K562 (cell line): ENCODE measurements around the gene NIPSNAP3A. TPM values are rescaled to one million over a fixed set of nuclear protein-coding genes. Genes with fewer than 3 reads are reported as not detected.

Source experiments
- BRD4 ChIP-seq: fragments of 200-600 bp; sonication (generic); IDR thresholded peaks from 2 replicates; pipeline ENCODE4 v1.6.1; 2017; ENCODE audit warnings: inconsistent platforms
- MAFF ChIP-seq: IDR thresholded peaks from 2 replicates; pipeline ENCODE4 v1.6.1; 2012; ENCODE audit warnings: low read length, improper control_type of control experiment
- MECOM ChIP-seq: fragments of 250-450 bp; sonication (Bioruptor Pico); IDR thresholded peaks from 2 replicates; pipeline ENCODE4 v1.8.0; 2022; ENCODE audit warnings: inconsistent platforms
- MEIS2 ChIP-seq: fragments of 450-650 bp; IDR thresholded peaks from 2 replicates; pipeline ENCODE4 v1.6.1; 2014; ENCODE audit warnings: mild to moderate bottlenecking; ENCODE audit not compliant: partially characterized antibody
- NFYB ChIP-seq: IDR thresholded peaks from 2 replicates; pipeline ENCODE4 v1.6.1; 2011; ENCODE audit warnings: mild to moderate bottlenecking, moderate library complexity; ENCODE audit not compliant: insufficient read length; ENCODE audit errors: extremely low read depth
- ZBED1 ChIP-seq: IDR thresholded peaks from 2 replicates; pipeline ENCODE4 v1.6.1; 2014
- ZKSCAN8 ChIP-seq: fragments of 200-800 bp; sonication (Bioruptor generic); IDR thresholded peaks from 2 replicates; pipeline ENCODE4 v1.6.1; 2016; ENCODE audit warnings: missing genetic modification characterization, missing compliant biosample characterization
- ZNF124 ChIP-seq: sonication (generic); formaldehyde crosslinking; IDR thresholded peaks from 2 replicates; pipeline ENCODE4 v1.8.1; 2022; ENCODE audit warnings: missing genetic modification reagents
- ZNF282 ChIP-seq: sonication (generic); formaldehyde crosslinking; IDR thresholded peaks from 2 replicates; pipeline ENCODE4 v1.8.1; 2023; ENCODE audit warnings: missing genetic modification reagents
- ZNF695 ChIP-seq: fragments of 450-650 bp; formaldehyde crosslinking; IDR thresholded peaks from 2 replicates; pipeline ENCODE4 v1.4.0; 2020; ENCODE audit warnings: mild to moderate bottlenecking, moderate library complexity
- polyA plus RNA-seq, 8 experiments: library from polyadenylated mRNA; depleted of rRNA in 4 of 8; stranded (reverse) in 5 of 8; unstranded in 3 of 8; fragments of >200 nt; fragmentation: Nextera tagmentation in 2 of 8; fragmentation: Illumina TruSeq in 1 of 8; extraction: Ambion mirVana in 2 of 8; extraction: Trizol in 1 of 8; gene quantifications; 2 replicates each; pipeline versions ENCODE4 v1.2.1 to v1.2.3, GENCODE V29; 2011 to 2014; ENCODE audit warnings: inconsistent platforms in 1 of 8, missing spikeins in 1 of 8
- total RNA-seq, 7 experiments: library from RNA; depleted of rRNA in 6 of 7; stranded (reverse); fragments of >200 nt in 6 of 7; fragmentation: Illumina TruSeq in 2 of 7; extraction: Trizol in 2 of 7; gene quantifications; 2 replicates each; pipeline versions ENCODE4 v1.2.1 to v1.2.3, GENCODE V29; 2011 to 2021; ENCODE audit warnings: low replicate concordance in 1 of 7
- TF ChIP-seq, protein P1 (sequence below): fragments of 450-650 bp; formaldehyde crosslinking; IDR thresholded peaks from 2 replicates; pipeline ENCODE4 v1.4.0; 2022; ENCODE audit warnings: missing genetic modification characterization
- TF ChIP-seq, protein P2 (sequence below): fragments of 250-450 bp; sonication (Bioruptor Pico); IDR thresholded peaks from 2 replicates; pipeline ENCODE4 v1.5.0; 2021; ENCODE audit warnings: mild to moderate bottlenecking, moderate library complexity
- TF ChIP-seq, protein P3 (sequence below): sonication (generic); formaldehyde crosslinking; IDR thresholded peaks from 2 replicates; pipeline ENCODE4 v1.8.0; 2022; ENCODE audit warnings: missing genetic modification reagents, mild to moderate bottlenecking, borderline replicate concordance
- TF ChIP-seq, protein P4 (sequence below): fragments of 450-650 bp; IDR thresholded peaks from 2 replicates; pipeline ENCODE4 v1.6.1; 2016
- TF ChIP-seq, protein P5 (sequence below): sonication (generic); formaldehyde crosslinking; IDR thresholded peaks from 2 replicates; pipeline ENCODE4 v1.4.0; 2020; ENCODE audit warnings: mild to moderate bottlenecking, missing genetic modification reagents

Gene NIPSNAP3A
- total and polyA plus RNA-seq, 9 of the 15 experiments (the other 6 are each of a cell fraction or from before 2014, with no cell fraction given): 25.3 to 132 (median 40.5) TPM

DNA sequence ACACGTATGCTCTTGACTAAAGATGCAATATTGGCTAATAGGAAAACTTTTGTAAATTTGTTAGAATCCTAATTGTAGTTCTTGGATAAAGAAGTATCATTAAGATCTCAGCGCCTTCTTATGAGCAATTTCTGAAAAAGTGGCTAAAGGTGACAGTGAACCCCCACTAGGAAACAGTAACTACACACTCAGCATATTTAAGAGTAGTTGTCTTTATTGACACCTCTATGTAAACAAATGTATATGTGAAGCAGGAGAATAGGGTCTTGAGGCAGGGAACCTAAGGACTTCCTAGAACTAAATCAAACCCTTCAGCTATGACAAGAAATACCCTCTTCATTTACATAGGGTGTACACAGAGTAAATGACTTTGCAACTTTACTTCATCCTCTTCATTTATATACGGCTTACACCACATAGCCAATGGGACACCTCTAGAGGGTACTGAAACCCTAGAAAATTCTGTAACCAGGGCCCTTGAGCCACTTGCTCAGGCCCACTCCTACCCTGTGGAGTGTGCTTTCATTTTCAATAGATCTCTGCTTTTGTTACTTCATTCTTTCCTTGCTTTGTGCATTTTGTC lies 2.8 kb downstream of the NIPSNAP3A start (continued):
- TF ChIP-seq ZNF282 (CRISPR knock-in tag): no peak
- TF ChIP-seq ZKSCAN8 (CRISPR knock-in tag): no peak
- TF ChIP-seq, protein P1, sequence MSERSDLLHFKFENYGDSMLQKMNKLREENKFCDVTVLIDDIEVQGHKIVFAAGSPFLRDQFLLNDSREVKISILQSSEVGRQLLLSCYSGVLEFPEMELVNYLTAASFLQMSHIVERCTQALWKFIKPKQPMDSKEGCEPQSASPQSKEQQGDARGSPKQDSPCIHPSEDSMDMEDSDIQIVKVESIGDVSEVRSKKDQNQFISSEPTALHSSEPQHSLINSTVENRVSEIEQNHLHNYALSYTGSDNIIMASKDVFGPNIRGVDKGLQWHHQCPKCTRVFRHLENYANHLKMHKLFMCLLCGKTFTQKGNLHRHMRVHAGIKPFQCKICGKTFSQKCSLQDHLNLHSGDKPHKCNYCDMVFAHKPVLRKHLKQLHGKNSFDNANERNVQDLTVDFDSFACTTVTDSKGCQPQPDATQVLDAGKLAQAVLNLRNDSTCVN (CRISPR knock-in tag): no peak
- TF ChIP-seq ZBED1: no peak
- TF ChIP-seq, protein P2, sequence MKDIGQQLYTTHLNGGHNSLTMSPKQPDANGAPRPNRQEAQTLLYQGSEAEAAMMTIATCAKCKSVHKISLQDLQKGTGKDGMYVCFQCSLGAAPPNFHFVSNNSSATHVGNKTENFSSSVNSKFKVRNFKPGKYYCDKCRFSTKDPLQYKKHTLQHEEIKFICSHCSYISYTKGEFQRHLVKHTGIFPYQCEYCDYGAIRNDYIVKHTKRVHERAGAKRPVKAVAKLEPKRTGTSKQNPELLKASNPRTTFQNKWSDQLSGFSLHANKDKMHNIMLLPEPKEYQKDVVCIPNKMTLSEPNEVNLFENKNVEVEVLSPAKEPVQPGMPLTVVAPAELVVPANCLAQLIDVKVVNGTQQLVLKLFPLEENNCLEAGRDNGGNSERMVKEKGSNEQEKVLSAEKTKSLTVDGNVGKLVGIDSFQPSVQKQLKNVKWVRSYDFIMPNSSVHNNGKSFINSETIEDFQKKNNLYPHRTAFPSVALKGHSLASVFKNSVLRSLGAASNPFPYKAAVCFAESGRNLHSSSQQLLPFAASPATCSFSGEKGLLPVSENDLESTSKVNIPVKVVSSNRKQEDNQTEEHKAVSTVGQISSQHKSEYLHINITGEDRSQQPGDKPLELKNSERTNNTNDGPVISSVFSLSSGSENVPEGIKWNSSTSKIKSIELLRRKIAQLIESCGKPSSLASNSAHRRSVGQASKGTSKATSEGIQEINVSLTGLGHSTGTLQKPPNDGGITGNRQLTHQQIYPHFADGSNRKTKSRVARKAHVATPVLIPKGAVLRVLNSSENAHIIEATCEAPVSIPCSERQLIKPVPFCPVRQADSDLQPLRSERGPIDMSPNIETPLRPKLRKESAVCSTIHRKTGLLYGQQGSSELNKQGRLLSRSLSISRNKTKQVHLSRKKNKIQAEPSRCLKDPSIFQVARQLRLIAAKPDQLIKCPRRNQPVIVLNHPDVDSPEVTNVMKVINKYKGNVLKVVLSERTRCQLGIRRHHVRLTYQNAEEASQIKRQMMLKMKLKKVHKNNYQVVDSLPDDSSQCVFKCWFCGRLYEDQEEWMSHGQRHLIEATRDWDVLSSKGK (CRISPR knock-in tag): no peak
- TF ChIP-seq ZNF124 (CRISPR knock-in tag): no peak
- peak; percentile 57 for TF ChIP-seq MAFF
- TF ChIP-seq, protein P3, sequence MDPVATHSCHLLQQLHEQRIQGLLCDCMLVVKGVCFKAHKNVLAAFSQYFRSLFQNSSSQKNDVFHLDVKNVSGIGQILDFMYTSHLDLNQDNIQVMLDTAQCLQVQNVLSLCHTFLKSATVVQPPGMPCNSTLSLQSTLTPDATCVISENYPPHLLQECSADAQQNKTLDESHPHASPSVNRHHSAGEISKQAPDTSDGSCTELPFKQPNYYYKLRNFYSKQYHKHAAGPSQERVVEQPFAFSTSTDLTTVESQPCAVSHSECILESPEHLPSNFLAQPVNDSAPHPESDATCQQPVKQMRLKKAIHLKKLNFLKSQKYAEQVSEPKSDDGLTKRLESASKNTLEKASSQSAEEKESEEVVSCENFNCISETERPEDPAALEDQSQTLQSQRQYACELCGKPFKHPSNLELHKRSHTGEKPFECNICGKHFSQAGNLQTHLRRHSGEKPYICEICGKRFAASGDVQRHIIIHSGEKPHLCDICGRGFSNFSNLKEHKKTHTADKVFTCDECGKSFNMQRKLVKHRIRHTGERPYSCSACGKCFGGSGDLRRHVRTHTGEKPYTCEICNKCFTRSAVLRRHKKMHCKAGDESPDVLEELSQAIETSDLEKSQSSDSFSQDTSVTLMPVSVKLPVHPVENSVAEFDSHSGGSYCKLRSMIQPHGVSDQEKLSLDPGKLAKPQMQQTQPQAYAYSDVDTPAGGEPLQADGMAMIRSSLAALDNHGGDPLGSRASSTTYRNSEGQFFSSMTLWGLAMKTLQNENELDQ: no peak
- no peak for TF ChIP-seq NFYB
- TF ChIP-seq, protein P4, sequence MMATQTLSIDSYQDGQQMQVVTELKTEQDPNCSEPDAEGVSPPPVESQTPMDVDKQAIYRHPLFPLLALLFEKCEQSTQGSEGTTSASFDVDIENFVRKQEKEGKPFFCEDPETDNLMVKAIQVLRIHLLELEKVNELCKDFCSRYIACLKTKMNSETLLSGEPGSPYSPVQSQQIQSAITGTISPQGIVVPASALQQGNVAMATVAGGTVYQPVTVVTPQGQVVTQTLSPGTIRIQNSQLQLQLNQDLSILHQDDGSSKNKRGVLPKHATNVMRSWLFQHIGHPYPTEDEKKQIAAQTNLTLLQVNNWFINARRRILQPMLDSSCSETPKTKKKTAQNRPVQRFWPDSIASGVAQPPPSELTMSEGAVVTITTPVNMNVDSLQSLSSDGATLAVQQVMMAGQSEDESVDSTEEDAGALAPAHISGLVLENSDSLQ: peak; percentile 30; the same call in 1 of the 2 replicates
- TF ChIP-seq, protein P5, sequence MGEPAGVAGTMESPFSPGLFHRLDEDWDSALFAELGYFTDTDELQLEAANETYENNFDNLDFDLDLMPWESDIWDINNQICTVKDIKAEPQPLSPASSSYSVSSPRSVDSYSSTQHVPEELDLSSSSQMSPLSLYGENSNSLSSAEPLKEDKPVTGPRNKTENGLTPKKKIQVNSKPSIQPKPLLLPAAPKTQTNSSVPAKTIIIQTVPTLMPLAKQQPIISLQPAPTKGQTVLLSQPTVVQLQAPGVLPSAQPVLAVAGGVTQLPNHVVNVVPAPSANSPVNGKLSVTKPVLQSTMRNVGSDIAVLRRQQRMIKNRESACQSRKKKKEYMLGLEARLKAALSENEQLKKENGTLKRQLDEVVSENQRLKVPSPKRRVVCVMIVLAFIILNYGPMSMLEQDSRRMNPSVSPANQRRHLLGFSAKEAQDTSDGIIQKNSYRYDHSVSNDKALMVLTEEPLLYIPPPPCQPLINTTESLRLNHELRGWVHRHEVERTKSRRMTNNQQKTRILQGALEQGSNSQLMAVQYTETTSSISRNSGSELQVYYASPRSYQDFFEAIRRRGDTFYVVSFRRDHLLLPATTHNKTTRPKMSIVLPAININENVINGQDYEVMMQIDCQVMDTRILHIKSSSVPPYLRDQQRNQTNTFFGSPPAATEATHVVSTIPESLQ (CRISPR knock-in tag): no peak
- no peak for TF ChIP-seq ZNF695
- no peak for TF ChIP-seq BRD4
- peak; percentile 62 for TF ChIP-seq MEIS2
- TF ChIP-seq MECOM (CRISPR knock-in tag): no peak
